IPS-20b (cell line): ENCODE results near the gene GNMT.

Experiments used
- H3K27ac ChIP-seq: one replicate; pipeline ENCODE4 v1.5.1; 2013; ENCODE audit warnings: low read length
- H3K27me3 ChIP-seq: 2 replicates; pipeline ENCODE4 v1.6.1; 2013; ENCODE audit warnings: mild to moderate bottlenecking, low read length, inconsistent platforms; ENCODE audit not compliant: insufficient read depth
- H3K36me3 ChIP-seq: 2 replicates; pipeline ENCODE4 v1.6.1; 2013; ENCODE audit warnings: low read depth, mild to moderate bottlenecking, inconsistent platforms, low read length, moderate library complexity; ENCODE audit not compliant: insufficient read depth
- H3K4me1 ChIP-seq: 2 replicates; pipeline ENCODE4 v1.6.1; 2013; ENCODE audit warnings: mild to moderate bottlenecking, control low read depth, inconsistent platforms, low read length, moderate library complexity; ENCODE audit not compliant: insufficient read depth
- H3K4me3 ChIP-seq: 2 replicates; pipeline ENCODE4 v1.5.1; 2013; ENCODE audit warnings: mild to moderate bottlenecking, low read length, inconsistent platforms
- H3K9ac ChIP-seq: 2 replicates; pipeline ENCODE4 v1.6.1; 2013; ENCODE audit warnings: low read depth, mild to moderate bottlenecking, inconsistent platforms, low read length, moderate library complexity
- H3K9me3 ChIP-seq: 2 replicates; pipeline ENCODE4 v1.6.1; 2013; ENCODE audit warnings: mild to moderate bottlenecking, low read depth, low read length, inconsistent platforms; ENCODE audit not compliant: insufficient read depth

Gene GNMT

GRCh38 chr6:42968126-42968701 is 7.7 kb downstream of the GNMT start:
- H3K4me3 ChIP-seq, result no peak overlapping the region
- H3K9ac ChIP-seq, result no peak overlapping the region
- H3K27ac ChIP-seq, result no peak overlapping the region
- no peaks in the 10 kb centered on the region for H3K27me3 ChIP-seq
- H3K36me3 ChIP-seq, result no peaks in the 10 kb centered on the region
- peaks cover 8% of the 10 kb centered on the region; the same call in 1 of the 2 replicates for H3K4me1 ChIP-seq
- no peaks in the 10 kb centered on the region for H3K9me3 ChIP-seq

DNA sequence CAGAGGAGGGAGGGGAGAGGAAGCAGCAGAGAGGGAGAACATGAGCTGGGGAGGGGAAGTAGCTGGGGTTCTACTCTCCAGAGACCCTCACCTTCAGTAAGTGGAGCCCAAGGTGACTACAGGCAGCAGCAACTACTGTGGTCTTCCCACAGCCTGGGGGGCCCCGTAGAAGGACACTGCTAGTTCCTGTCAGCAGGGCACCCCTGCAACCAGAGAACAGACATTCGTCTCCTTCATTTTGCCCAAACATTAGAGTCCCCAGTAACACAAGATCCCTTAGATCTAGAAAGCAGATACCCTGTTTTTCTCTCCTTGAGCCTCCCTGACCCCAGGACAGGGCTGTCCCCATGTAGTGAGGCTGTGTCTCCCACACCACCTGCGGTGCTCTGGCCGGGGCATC is 8.2 kb downstream of the GNMT start:
- Histone ChIP-seq H3K4me3 (no peak overlapping the region), H3K27ac (no peak overlapping the region), H3K9me3 (no peaks in the 10 kb centered on the region), H3K9ac (no peak overlapping the region), H3K36me3 (no peaks in the 10 kb centered on the region), H3K4me1 (peaks cover 8% of the 10 kb centered on the region; the same call in 1 of the 2 replicates), H3K27me3 (no peaks in the 10 kb centered on the region)

DNA sequence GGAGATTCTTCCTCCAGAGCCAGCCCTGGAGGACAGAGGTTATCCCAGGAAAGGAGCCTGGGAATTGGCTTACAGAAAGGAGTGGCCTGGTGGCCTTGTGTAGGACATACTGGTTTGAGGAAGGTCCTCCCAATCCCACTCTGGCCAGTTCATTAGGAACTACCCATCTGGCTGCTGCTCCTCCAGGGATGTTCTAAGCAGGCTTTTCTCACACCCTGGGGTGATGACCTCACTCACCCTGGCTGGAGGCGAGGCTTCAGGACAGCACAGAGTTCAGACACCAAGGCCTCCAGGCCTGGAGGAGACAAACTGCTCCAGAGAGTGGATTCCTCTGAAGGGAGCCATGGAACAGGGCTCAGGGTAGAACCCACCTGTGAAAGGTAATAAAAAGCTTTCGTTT is 8.9 kb downstream of the GNMT start:
- H3K27ac ChIP-seq, result no peak overlapping the region
- peaks cover 8% of the 10 kb centered on the region; the same call in 1 of the 2 replicates for H3K4me1 ChIP-seq
- no peaks in the 10 kb centered on the region for H3K27me3 ChIP-seq
- H3K4me3 ChIP-seq, result no peak overlapping the region
- H3K9me3 ChIP-seq, result no peaks in the 10 kb centered on the region
- H3K9ac ChIP-seq, result no peak overlapping the region
- H3K36me3 ChIP-seq, result no peaks in the 10 kb centered on the region

DNA sequence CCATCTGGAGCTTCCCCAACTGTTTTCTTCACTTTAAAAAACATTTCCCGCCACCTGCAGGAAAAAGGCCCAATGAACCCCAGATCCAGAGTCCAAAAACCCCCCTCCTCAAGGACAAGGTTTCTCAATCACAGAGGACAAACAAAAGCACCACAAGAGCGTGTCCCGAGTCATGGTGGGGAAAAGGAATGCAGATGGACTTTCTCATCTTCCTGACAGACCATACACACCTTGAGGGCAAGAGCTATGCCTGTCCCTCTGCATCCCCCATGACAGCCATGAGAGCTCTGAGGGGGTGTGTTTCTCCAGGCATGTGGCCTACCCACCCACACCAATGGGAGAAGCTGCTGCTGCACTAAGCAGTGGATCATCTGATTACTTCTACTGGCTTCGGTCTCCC is 9.4 kb downstream of the GNMT start:
- H3K9ac ChIP-seq, result no peak overlapping the region
- H3K27me3 ChIP-seq, result no peaks in the 10 kb centered on the region
- no peaks in the 10 kb centered on the region for H3K36me3 ChIP-seq
- H3K9me3 ChIP-seq, result no peaks in the 10 kb centered on the region
- H3K27ac ChIP-seq, result no peak overlapping the region
- H3K4me1 ChIP-seq, result peaks cover 8% of the 10 kb centered on the region; the same call in 1 of the 2 replicates
- no peak overlapping the region for H3K4me3 ChIP-seq

- Histone ChIP-seq H3K36me3 (no peaks in the 10 kb centered on the region), H3K4me1 (peaks cover 8% of the 10 kb centered on the region; the same call in 1 of the 2 replicates), H3K27ac (no peak overlapping the region), H3K4me3 (no peak overlapping the region), H3K9me3 (no peaks in the 10 kb centered on the region), H3K9ac (no peak overlapping the region; the same call in 1 of the 2 replicates), H3K27me3 (no peaks in the 10 kb centered on the region)
Measured at GRCh38 chr6:42970871-42971612, 10.5 kb downstream of the GNMT start.

DNA sequence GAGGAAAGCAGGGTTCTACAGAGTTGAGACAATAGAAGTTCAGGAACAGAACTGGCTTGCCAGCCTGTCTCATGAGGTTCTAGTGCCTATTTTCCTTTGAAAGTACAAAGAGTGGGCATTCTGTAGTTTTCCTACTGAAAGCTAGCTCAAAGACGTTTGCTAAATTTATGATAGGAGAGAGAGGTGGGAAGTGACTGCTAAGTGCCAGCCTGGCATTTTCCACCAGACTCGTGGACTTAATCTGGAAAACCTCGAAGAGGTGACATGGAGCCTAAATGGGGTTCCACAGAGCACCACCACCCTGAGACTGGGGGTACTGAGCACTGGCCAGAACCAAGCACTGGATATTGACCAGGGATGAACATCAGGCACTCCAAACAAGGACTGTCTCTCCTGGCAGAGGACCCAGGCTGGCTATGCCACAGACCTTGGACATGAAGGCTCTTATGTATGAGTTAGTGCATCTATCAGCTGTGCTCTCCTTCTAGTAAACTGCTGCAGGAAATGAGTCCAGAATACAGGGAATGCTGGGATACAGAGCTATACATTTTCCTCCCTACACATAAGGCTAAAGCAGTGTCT is 11.3 kb downstream of the GNMT start:
- H3K27me3 ChIP-seq, result no peaks in the 10 kb centered on the region
- H3K36me3 ChIP-seq, result no peaks in the 10 kb centered on the region
- no peak overlapping the region; the same call in 1 of the 2 replicates for H3K9ac ChIP-seq
- H3K27ac ChIP-seq, result no peak overlapping the region
- H3K9me3 ChIP-seq, result no peaks in the 10 kb centered on the region
- no peak overlapping the region for H3K4me3 ChIP-seq
- peaks cover 8% of the 10 kb centered on the region; the same call in 1 of the 2 replicates for H3K4me1 ChIP-seq

- Histone ChIP-seq H3K9me3 (no peaks in the 10 kb centered on the region), H3K36me3 (no peaks in the 10 kb centered on the region), H3K27me3 (no peaks in the 10 kb centered on the region), H3K27ac (no peak overlapping the region), H3K4me3 (no peak overlapping the region), H3K4me1 (peaks cover 8% of the 10 kb centered on the region; the same call in 1 of the 2 replicates), H3K9ac (no peak overlapping the region)
Measured at GRCh38 chr6:42973926-42974325, 13.4 kb downstream of the GNMT start.

DNA sequence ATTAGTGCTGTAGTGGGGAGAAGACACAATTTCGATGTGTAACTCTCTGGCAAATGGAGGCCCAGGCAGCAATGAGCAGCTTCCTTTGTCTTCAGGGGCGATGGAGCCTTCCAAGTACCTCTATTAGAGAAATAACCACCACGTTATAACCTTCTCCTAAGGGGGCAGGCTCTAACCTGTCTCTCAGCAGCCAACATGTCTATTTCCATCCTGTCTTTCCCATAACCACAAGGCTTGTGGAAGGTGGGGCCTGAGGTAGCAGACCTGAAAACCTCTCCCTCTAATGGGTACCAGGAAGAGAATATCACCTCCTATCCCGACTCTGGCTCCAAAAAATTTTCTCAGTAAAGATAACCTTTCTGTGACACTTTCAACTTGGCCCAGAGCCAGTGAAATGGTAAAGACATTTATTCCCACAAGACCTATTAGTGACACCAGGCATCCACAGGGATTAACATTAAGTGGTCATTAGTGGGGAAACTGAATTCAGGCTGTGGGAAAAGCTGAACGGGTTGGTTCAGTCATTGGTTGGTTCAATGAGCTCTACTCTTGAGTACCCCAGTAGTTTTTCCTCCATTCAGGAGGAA is 14.5 kb downstream of the GNMT start:
- H3K9ac ChIP-seq, result no peak overlapping the region
- H3K27me3 ChIP-seq, result no peaks in the 10 kb centered on the region
- H3K36me3 ChIP-seq, result no peaks in the 10 kb centered on the region
- H3K4me1 ChIP-seq, result peaks cover 8% of the 10 kb centered on the region
- no peak overlapping the region for H3K27ac ChIP-seq
- H3K9me3 ChIP-seq, result no peaks in the 10 kb centered on the region
- no peak overlapping the region for H3K4me3 ChIP-seq

GRCh38 chr6:42978487-42978838 is 17.9 kb downstream of the GNMT start:
- Histone ChIP-seq H3K4me1 (no peaks in the 10 kb centered on the region; the same call in 1 of the 2 replicates), H3K27ac (no peak overlapping the region), H3K9ac (peak overlapping the region; percentile 64), H3K9me3 (no peaks in the 10 kb centered on the region), H3K27me3 (no peaks in the 10 kb centered on the region), H3K4me3 (peak overlapping the region; percentile 65), H3K36me3 (no peaks in the 10 kb centered on the region)

DNA sequence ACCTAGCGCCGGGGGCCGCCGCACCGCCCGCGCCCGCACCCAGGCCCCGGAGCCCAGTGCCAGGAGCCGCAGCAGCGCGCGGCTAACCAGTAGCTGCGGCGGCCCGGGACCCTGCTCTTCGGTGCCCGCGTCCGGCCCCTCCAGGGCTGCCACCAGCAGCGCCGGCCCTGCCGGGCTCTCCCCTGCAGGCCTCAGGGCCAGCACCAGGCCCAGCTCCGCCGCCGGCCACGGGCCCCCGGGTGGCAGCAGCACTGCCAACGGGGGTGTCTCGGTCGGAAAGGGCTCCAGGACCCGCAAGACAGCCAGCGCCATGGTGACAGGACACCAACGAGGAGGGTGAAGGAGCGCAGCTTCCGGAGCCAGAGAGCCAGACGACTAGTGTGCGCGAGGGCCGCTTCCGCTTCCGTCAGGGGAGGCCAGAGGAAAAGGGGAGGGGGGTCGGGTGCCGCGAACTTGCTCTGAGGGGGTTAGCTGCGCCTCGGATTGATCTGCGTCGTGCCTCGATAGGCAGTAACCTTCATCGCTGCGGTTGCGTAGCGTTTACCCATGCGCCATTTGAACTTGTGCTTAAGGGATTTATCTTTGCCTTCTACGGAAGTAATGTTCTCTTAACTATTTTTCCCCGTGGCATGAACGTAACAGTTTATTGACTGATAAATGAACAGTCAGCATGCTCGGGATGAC is 18.4 kb downstream of the GNMT start, which contains the start of gene PEX6:
Gene PEX6 (minus strand): TSS at position 343 of the 684 bp plus-strand sequence. CDS start 31 bp downstream, at position 312.
- H3K4me3 ChIP-seq, result peak within 1 kb of the TSS; percentile 65
- peak within 1 kb of the TSS; percentile 37 for H3K27ac ChIP-seq
- H3K4me1 ChIP-seq, result no peaks in the 10 kb centered on the region; the same call in 1 of the 2 replicates
- peak within 1 kb of the TSS; percentile 76 for H3K9ac ChIP-seq
- no peaks in the 10 kb centered on the region for H3K27me3 ChIP-seq
- H3K36me3 ChIP-seq, result no peaks in the 10 kb centered on the region
- H3K9me3 ChIP-seq, result no peaks in the 10 kb centered on the region

DNA sequence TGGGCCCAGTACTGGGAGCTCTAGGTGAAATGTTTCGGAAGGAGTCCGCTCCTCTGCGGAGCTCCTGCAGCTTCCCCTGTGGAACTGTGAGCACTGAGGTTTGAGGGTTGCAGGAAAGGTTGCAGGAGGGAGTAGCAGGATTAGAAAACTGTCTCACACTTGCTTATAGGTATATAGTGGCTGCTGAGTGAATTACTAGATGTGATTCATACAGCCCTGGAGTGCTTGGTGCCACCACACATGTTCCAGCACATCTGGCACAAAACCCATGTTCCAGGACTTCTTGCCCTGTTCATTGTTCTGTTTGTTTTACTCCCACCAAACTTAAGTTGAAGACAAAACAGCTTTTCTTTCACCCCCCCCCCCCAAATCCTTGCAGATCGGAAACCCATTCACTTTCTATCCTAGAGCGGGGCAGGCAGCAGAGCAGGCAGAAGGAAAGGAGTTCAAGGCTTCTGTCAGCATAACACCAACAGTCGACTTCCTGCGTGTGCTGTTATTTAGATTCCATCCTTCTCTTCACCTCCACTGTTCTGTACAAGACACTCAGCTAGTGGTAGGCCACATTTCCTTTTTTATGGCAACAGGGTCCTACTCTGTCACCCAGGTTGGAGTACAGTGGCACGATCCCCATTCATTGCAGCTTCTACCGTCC is 19.1 kb downstream of the GNMT start:
- Histone ChIP-seq H3K4me1 (no peaks in the 10 kb centered on the region; the same call in 1 of the 2 replicates), H3K36me3 (no peaks in the 10 kb centered on the region), H3K4me3 (peak overlapping the region; percentile 65), H3K27me3 (no peaks in the 10 kb centered on the region), H3K9ac (peak overlapping the region; percentile 76; the same call in 1 of the 2 replicates), H3K27ac (peak overlapping the region; percentile 37), H3K9me3 (no peaks in the 10 kb centered on the region)
